ENCODE results near the gene CHMP1A. TPM values are rescaled to one million over a fixed set of nuclear protein-coding genes. Genes with fewer than 3 reads are reported as not detected.

The CHMP1A gene
- total RNA-seq, 4 donors from 2014 or later, result 53.4 to 105 (median 78.8) TPM

DNA sequence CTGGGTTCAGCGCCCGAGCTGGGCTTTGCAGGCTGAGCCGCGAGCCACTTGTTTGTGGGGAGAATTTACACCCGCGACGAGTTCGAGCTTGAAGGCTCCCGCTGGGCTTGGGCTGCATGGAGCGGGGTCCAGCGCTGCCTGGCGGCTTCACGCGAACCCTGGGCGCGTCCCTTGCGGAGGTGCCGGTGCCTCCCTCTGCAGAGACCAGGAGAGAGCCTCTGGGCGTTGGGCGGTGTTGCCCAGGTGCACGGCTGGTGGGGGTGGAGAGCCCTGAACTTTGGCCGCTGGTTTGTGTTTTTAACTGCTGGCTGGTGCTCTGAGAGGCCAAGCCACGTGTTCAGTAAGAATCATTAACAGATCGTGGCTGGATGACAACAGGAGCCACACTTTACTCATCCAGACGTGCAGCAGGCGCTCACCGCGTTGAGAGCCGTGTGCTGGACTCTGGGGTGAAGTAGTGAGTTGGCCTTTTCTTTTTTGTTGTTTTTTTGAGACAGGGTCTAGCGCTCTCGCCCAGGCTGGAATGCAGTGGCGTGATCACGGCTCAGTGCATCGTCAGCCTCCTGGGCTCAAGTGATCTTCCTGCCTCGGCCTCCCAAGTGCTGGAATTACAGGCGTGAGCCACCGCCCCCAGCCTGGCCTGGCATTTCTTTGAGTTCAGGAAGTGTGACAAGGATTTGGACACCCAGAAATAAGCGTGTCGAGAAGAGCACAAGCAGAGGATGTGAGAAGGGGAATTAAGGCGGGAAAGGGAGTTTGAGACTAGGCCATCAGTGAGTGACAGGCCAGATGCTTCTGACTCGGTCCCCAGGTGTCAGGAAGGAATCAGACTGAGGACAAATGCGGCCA lies 29.8 kb upstream of the CHMP1A start:
- H3K36me3 ChIP-seq, result peaks cover 0 to 22% of the 10 kb centered on the region in 2 donors
- peak overlapping the region; percentile 73 to 92 (median 90) for H3K27ac ChIP-seq
- ATAC-seq (peak in 1 of 2 donors; percentile 40), DNase-seq (peak in 1 of 2 donors; percentile 7)
- H3K4me1 ChIP-seq, result peaks cover 11 to 19% of the 10 kb centered on the region in 2 donors
- intact Hi-C loops (cut with DNase I; ENCODE audit: low total_unique reads) (no loop called here), in situ Hi-C loops (cut with MboI; ENCODE audit: low sequenced_read_pairs in 4 of 4) (no loop called here)
- TF ChIP-seq, protein P1, sequence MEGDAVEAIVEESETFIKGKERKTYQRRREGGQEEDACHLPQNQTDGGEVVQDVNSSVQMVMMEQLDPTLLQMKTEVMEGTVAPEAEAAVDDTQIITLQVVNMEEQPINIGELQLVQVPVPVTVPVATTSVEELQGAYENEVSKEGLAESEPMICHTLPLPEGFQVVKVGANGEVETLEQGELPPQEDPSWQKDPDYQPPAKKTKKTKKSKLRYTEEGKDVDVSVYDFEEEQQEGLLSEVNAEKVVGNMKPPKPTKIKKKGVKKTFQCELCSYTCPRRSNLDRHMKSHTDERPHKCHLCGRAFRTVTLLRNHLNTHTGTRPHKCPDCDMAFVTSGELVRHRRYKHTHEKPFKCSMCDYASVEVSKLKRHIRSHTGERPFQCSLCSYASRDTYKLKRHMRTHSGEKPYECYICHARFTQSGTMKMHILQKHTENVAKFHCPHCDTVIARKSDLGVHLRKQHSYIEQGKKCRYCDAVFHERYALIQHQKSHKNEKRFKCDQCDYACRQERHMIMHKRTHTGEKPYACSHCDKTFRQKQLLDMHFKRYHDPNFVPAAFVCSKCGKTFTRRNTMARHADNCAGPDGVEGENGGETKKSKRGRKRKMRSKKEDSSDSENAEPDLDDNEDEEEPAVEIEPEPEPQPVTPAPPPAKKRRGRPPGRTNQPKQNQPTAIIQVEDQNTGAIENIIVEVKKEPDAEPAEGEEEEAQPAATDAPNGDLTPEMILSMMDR (IDR thresholded peaks at IDR 0.05 in 4 of 5, conservative IDR thresholded peaks at IDR 0.05 in 1 of 5), result no peak
- TF ChIP-seq POLR2A (IDR thresholded peaks at IDR 0.05), result no peak
- peak overlapping the region; percentile 86 to 90 (median 88) for H3K4me3 ChIP-seq
- no peaks in the 10 kb centered on the region for H3K27me3 ChIP-seq
- no peaks in the 10 kb centered on the region for H3K9me3 ChIP-seq

DNA sequence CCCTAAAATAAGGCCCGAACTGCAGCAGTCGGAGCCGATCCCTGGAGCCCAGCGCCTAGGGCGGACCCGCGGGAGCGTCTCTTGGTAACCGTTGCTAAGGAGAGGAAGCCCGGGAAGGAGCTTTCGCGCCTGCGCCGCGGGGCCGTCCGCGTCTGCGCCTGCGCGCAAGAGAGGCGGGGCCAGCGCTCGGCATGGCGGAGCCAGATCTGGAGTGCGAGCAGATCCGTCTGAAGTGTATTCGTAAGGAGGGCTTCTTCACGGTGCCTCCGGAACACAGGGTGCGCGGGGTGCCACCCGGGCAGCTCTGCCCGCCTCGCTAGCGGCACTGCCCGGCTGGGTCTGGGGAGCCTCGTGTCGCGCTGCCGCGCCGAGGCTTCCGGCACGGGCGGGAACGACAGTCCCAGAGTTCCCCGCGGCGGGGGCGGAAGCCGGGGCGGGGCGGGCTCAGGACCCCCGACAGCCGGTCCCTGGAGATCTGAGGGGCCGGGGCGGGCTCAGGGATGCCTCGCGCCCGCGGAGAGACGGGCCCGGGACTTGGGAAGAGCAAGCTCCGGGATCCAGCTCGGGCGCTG lies 29.1 kb upstream of the CHMP1A start, which contains the start of gene CDK10:
CDK10 (plus strand) TSS at position 170 of the 572 bp plus-strand sequence; CDS start at position 192, 22 bp downstream.
- H3K27me3 ChIP-seq, result no peaks in the 10 kb centered on the region
- TF ChIP-seq POLR2A (IDR thresholded peaks at IDR 0.05), result peak; percentile 50 to 69
- TF ChIP-seq, protein P1 (IDR thresholded peaks at IDR 0.05 in 4 of 5, conservative IDR thresholded peaks at IDR 0.05 in 1 of 5), result peak in 1 of 5 experiments; percentile 12
- peak within 1 kb of the TSS; percentile 73 to 92 (median 90) for H3K27ac ChIP-seq
- peak; percentile 60 to 85 for DNase-seq
- intact Hi-C loops (cut with DNase I; ENCODE audit: low total_unique reads), result loop anchor here (1.0 kb wide), 3 partner anchors 14 to 35 kb away; partner anchors contain the start of genes CHMP1A, SPATA33 and ZNF276
- peak within 1 kb of the TSS; percentile 86 to 90 (median 88) for H3K4me3 ChIP-seq
- in situ Hi-C loops (cut with MboI; ENCODE audit: low sequenced_read_pairs in 4 of 4), result no loop called here
- ATAC-seq, result peak; percentile 97
- H3K4me1 ChIP-seq, result peaks cover 11 to 19% of the 10 kb centered on the region in 2 donors
- H3K9me3 ChIP-seq, result no peaks in the 10 kb centered on the region
- peaks cover 0 to 14% of the 10 kb centered on the region in 2 donors for H3K36me3 ChIP-seq

DNA sequence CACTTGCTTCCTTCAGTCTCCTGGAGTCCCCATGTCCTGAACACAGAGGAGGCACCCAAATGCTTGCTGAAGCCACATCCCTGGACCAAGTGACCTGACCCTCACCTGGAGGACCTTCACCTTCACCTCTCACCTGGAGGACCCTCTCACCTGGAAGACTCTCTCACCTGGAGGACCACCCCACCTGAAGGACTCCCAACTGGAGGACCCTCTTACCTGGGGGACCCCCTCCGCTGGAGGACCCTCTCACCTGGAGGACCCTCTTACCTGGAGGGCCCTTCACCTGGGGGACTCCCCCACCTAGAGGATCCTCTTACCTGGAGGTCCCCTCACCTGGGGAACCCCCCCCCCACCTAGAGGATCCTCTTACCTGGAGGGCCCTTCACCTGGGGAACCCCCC lies 28.4 kb upstream of the CHMP1A start:
- H3K4me1 ChIP-seq, result peaks cover 11 to 19% of the 10 kb centered on the region in 2 donors
- TF ChIP-seq, protein P1 (IDR thresholded peaks at IDR 0.05 in 4 of 5, conservative IDR thresholded peaks at IDR 0.05 in 1 of 5), result no peak
- TF ChIP-seq POLR2A (IDR thresholded peaks at IDR 0.05), result no peak
- ATAC-seq (no peak), DNase-seq (no peak)
- in situ Hi-C loops (cut with MboI; ENCODE audit: low sequenced_read_pairs in 4 of 4), result no loop called here
- no peak overlapping the region for H3K4me3 ChIP-seq
- intact Hi-C loops (cut with DNase I; ENCODE audit: low total_unique reads), result loop anchor here (1.0 kb wide), 3 partner anchors 14 to 35 kb away; partner anchors contain the start of genes CHMP1A, SPATA33 and ZNF276
- no peaks in the 10 kb centered on the region for H3K9me3 ChIP-seq
- no peak overlapping the region for H3K27ac ChIP-seq
- peaks cover 0 to 8% of the 10 kb centered on the region in 2 donors for H3K36me3 ChIP-seq
- no peaks in the 10 kb centered on the region for H3K27me3 ChIP-seq

DNA sequence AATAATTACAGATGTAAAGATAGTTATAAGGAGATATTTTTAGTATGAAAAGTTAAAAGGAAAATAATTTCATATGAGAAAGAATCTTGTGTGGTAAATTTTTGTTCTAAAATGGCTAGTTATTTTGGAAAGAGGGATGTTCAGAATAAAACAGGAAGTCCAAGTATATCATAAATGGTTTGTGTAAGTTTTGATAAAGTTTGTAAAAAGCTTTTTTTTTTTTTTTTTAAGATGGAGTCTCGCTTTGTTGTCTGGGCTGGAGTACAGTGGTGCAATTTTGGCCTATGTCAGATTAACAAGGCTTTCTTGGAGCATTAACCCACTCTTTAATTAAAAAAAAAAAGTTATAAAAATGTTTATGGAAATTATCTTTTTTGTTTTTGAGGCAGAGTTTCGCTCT lies 20.8 kb upstream of the CHMP1A start:
- no peak overlapping the region for H3K27ac ChIP-seq
- no peak for ATAC-seq
- TF ChIP-seq POLR2A (IDR thresholded peaks at IDR 0.05), result no peak
- TF ChIP-seq, protein P1 (IDR thresholded peaks at IDR 0.05 in 4 of 5, conservative IDR thresholded peaks at IDR 0.05 in 1 of 5), result no peak
- H3K4me3 ChIP-seq, result no peak overlapping the region
- no peak for DNase-seq
- H3K27me3 ChIP-seq, result no peaks in the 10 kb centered on the region
- H3K36me3 ChIP-seq, result no peaks in the 10 kb centered on the region
- H3K9me3 ChIP-seq, result no peaks in the 10 kb centered on the region
- in situ Hi-C loops (cut with MboI; ENCODE audit: low sequenced_read_pairs in 4 of 4), result no loop called here
- intact Hi-C loops (cut with DNase I; ENCODE audit: low total_unique reads), result no loop called here
- H3K4me1 ChIP-seq, result no peaks in the 10 kb centered on the region

Data from gastrocnemius medialis (tissue), 4 donors.